NCI-H748 treated with DMSO at 0.1 percent for 48 hours (cell line): ENCODE data around the gene SPEN.
"Not testable (repeated sequence)": the region's sequence is repeated elsewhere in the genome, so short reads cannot be mapped to it uniquely, and the experiment has no call there.

Experiments
- DNase-seq: peaks from one replicate; lab custom pipeline; 2025; lab: John Stamatoyannopoulos, UW

The SPEN gene

DNA sequence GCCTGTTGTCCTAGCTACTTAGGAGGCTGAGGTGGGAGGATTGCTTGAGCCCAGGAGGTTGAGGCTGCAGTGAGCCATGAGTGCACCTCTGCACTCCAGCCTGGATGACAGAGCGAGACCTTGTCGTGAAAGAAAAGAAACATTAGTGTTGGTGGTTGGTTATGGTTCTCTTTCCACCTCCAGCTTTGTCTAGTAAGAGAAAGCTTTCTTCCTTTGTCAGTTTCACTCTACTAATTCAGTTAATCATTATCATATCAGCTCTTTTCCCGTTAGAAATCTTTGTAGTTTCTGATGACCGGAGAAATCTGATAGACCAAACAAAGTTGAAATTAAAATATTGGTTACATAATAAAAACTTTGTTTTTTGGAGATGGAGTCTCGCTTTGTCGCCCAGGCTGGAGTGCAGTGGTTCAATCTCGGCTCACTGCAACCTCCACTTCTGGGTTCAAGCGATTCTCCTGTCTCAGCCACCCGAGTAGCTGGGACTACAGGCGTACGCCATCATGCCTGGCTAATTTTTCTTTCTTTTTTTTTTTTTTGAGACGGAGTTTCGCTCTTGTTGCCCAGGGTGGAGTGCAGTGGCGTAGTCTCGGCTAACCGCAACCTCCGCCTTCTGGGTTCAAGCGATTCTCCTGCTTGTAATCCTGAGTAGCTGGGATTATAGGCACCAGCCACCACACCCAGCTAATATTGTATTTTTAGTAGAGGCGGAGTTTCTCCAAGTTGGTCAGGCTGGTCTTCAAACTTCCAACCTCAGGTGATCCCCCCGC is 49.5 kb downstream of the SPEN start:
- not testable (repeated sequence) for DNase-seq

DNA sequence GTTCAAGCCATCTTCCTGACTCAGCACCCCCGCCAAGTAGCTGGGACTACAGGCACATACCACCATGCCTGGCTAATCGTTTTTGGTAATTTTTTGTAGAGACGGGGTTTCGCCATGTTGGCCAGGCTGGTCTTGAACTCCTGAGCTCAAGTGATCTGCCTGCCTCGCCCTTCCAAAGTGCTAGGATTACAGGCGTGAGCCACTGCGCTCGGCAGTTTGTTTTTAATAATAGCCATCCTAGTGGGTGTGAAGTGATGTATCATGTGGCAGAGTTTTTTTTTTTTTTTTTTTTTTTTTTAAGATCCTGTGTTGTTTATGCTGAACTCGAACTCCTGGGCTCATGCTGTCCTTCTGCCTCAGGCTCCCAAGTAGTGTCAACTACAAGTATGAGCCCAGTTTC is 51.8 kb downstream of the SPEN start:
- DNase-seq, result no peak

DNA sequence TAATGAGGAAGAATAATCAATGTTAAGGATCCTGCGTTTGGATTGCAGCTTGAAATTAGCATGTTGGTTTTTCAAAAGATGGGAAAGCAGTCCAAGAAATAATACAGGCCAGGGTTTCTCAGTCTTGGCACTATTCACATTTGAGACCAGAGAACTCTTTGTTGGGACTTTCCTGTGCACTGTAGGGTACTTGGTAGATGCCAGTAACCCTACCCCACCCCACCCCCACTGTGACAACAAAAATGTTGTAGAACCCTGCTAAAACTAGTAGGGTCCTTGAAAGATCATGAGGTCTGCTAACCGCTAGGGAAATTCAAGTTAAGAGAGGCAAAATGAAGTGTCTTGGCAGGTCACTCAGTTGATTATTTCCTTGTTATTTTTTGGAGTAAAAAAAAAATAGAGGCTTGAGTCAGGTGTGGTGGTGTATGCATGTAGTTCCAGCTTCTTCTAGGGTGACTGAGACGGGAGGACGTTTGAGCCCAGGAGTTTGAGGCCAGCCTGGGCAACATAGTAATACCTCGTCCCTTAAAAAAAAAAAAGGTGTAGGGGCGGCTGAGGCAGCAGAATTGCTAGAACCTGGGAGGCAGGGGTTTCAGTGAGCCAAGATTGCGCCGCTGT is 53.3 kb downstream of the SPEN start:
- DNase-seq, result no peak

DNA sequence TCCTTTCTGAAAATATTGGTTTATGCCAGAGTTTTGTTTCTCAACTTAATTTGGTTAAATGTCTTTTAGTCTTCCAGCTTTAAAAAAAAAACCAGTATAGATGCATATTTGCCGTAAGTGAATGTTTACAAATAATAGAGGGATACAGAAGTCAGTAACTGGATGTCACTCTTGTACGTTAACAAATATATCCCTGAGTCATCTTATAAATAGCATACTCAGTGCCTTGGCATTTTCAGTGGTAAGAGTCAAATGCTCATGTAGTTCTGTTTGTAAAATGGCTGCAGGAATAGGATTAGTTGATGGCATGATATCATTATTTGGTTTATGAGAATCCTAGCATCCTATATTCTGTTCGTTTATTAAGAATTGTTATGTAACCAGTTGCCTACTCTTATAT is 55.4 kb downstream of the SPEN start:
- DNase-seq, result no peak

DNA sequence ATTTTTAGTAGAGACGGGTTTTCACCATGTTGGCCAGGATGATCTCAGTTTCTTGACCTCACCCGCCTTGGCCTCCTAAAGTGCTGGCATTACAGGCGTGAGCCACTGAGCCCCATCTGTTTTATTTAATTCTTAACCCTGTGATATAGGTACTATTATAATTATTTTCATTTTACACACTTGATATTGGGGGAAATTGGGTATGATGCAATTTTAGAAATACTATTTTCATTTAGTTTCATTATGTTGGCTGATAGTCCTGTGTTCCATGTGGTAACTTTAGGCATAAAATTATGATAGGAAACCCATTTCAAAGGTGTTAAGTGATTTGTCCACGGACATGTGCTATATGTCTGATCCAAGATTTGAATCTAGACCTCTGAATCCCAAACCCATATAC is 61.1 kb downstream of the SPEN start:
- no peak for DNase-seq

GRCh38 chr1:15911141-15911540 is 63.6 kb downstream of the SPEN start:
- no peak for DNase-seq

- DNase-seq, result no peak
Observed at GRCh38 chr1:15911927-15912326, 64.4 kb downstream of the SPEN start.

GRCh38 chr1:15913607-15914006 is 66.1 kb downstream of the SPEN start:
- DNase-seq, result not testable (repeated sequence)

GRCh38 chr1:15915991-15916390 is 68.5 kb downstream of the SPEN start:
- DNase-seq, result no peak

GRCh38 chr1:15916417-15916816 is 68.9 kb downstream of the SPEN start:
- DNase-seq, result no peak

GRCh38 chr1:15916916-15917315 is 69.4 kb downstream of the SPEN start:
- DNase-seq, result no peak

GRCh38 chr1:15918962-15919715 is 71.6 kb downstream of the SPEN start:
- no peak for DNase-seq

DNA sequence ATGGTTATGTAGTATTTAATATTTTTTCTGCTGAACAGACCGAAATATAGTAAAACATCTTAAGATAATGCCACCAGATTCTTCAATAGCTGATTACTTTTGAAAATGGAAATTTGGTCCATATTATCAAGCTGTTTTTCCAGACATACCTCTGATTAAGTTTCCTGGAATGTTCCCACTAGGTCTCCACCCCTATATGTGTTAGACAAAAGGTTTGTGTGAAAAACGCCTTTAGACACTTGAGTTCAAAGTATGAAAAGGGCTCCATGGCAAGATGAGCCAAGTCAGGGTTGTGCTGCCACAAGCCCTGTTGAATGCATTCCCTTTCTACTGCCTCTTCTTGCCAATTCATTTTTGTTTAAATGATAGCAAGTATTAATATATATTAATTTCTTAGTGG is 75.7 kb downstream of the SPEN start:
- no peak for DNase-seq

DNA sequence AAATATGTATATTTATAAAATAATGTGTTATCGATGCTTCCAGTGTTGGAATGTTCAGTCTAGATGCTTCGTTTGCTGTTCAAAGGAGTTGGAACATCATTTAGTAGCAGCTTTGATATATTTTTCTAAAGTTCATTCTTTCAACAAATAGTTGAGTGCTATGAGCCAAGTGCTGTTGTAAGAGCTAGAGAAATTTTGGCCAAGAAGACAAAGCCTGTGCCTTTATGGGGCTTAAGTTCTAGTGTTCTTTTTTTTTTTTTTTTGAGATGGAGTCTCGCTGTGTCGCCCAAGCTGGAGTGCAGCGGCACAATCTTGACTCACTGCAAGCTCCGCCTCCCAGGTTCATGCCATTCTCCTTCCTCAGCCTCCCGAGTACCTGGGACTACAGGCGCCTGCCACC is 78.9 kb downstream of the SPEN start:
- not testable (repeated sequence) for DNase-seq

GRCh38 chr1:15928971-15929965 is 81.8 kb downstream of the SPEN start:
- DNase-seq, result no peak

DNA sequence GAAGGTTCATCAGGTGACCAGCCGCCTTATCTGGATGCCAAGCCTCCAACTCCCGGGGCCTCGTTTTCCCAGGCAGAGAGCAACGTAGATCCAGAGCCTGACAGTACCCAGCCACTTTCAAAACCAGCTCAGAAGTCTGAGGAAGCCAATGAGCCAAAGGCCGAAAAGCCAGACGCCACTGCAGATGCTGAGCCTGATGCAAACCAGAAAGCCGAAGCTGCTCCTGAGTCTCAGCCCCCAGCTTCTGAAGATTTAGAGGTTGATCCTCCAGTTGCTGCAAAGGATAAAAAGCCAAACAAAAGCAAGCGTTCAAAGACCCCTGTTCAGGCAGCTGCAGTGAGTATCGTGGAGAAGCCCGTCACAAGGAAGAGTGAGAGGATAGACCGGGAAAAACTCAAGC is 83.9 kb downstream of the SPEN start:
- no peak for DNase-seq

GRCh38 chr1:15931884-15932283 is 84.4 kb downstream of the SPEN start:
- no peak for DNase-seq

DNA sequence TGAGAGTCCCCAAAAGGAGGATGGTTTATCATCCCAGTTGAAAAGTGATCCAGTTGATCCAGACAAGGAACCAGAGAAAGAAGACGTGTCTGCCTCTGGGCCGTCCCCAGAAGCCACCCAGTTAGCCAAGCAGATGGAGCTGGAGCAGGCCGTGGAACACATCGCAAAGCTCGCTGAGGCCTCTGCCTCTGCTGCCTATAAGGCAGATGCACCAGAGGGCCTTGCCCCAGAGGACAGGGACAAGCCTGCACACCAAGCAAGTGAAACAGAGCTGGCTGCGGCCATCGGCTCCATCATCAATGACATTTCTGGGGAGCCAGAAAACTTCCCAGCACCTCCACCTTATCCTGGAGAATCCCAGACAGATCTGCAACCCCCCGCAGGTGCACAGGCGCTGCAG is 85.1 kb downstream of the SPEN start:
- no peak for DNase-seq

DNA sequence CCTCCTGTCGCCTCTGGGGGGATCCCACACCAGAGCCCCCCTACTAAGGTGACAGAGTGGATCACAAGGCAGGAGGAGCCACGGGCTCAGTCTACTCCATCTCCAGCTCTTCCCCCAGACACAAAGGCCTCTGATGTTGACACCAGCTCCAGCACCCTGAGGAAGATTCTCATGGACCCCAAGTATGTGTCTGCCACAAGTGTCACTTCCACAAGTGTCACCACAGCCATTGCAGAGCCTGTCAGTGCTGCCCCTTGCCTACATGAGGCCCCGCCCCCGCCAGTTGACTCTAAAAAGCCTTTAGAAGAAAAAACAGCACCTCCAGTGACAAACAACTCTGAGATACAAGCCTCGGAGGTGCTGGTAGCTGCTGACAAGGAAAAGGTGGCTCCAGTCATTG is 86.2 kb downstream of the SPEN start:
- DNase-seq, result no peak

DNA sequence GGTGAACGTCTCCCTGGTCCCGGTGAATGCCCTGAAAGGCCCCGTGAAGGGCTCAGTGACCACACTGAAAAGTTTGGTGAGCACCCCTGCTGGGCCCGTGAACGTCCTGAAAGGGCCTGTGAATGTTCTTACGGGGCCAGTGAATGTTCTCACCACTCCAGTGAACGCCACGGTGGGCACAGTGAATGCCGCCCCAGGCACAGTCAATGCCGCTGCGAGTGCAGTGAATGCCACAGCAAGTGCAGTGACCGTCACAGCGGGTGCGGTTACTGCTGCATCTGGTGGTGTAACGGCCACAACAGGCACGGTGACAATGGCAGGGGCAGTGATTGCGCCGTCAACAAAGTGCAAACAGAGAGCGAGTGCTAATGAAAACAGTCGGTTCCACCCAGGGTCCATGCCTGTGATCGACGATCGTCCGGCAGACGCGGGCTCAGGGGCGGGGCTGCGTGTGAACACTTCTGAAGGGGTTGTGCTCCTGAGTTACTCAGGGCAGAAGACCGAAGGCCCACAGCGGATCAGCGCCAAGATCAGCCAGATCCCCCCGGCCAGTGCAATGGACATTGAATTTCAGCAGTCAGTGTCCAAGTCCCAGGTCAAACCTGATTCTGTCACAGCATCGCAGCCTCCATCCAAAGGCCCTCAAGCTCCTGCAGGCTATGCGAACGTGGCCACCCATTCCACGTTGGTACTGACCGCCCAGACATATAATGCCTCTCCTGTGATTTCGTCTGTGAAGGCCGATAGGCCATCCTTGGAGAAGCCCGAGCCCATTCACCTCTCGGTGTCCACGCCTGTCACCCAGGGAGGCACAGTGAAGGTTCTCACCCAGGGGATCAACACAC is 86.9 kb downstream of the SPEN start:
- no peak for DNase-seq
